Sigmoid colon (tissue), 4 donors: ENCODE results near the gene MYH10.

Experiments used
- POLR2A ChIP-seq, 2 donors: fragments of 450-650 bp; IDR thresholded peaks; one replicate each; pipeline ENCODE4 v1.6.1; 2016; ENCODE audit warnings: antibody characterized with exemption in 2 of 2, mild to moderate bottlenecking in 2 of 2, moderate library complexity in 2 of 2
- POLR2AphosphoS5 ChIP-seq, 4 donors: sonication (generic); formaldehyde crosslinking; IDR thresholded peaks; one replicate each; pipeline ENCODE4 v1.6.1; 2017; ENCODE audit warnings: antibody characterized with exemption in 4 of 4
- TF ChIP-seq, protein P1 (sequence below), 4 experiments: fragments of 450-650 bp in 3 of 4; fragments of 200-600 bp in 1 of 4; IDR thresholded peaks; one replicate each; pipeline ENCODE4 v1.5.1; 2016 to 2019; ENCODE audit warnings: antibody characterized with exemption in 4 of 4, mild to moderate bottlenecking in 3 of 4, moderate library complexity in 2 of 4

GRCh38 chr17:8444494-8444893, 186.0 kb downstream of the MYH10 start:
- TF ChIP-seq POLR2AphosphoS5 (IDR thresholded peaks at IDR 0.05) (no peak), POLR2A (IDR thresholded peaks at IDR 0.05) (no peak)
- TF ChIP-seq, protein P1, sequence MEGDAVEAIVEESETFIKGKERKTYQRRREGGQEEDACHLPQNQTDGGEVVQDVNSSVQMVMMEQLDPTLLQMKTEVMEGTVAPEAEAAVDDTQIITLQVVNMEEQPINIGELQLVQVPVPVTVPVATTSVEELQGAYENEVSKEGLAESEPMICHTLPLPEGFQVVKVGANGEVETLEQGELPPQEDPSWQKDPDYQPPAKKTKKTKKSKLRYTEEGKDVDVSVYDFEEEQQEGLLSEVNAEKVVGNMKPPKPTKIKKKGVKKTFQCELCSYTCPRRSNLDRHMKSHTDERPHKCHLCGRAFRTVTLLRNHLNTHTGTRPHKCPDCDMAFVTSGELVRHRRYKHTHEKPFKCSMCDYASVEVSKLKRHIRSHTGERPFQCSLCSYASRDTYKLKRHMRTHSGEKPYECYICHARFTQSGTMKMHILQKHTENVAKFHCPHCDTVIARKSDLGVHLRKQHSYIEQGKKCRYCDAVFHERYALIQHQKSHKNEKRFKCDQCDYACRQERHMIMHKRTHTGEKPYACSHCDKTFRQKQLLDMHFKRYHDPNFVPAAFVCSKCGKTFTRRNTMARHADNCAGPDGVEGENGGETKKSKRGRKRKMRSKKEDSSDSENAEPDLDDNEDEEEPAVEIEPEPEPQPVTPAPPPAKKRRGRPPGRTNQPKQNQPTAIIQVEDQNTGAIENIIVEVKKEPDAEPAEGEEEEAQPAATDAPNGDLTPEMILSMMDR (IDR thresholded peaks at IDR 0.05) = no peak
